Urothelium cell line (cell line): ENCODE data around the gene HMG20A.

Source experiments
- DNase-seq: peaks from one replicate; pipeline ENCODE4 v3.0.0; 2011; ENCODE audit warnings: low spot score, mixed read lengths
- FAIRE-seq: peaks from 2 replicates; lab custom pipeline; 2011; peaks lifted over from hg19 to GRCh38; lab: Jason Lieb, UNC

HMG20A gene

GRCh38 chr15:77514641-77515402, 94.1 kb downstream of the HMG20A start:
- FAIRE-seq (no peak), DNase-seq (no peak)

GRCh38 chr15:77515613-77516012, 94.9 kb downstream of the HMG20A start:
- DNase-seq (no peak), FAIRE-seq (no peak)

DNA sequence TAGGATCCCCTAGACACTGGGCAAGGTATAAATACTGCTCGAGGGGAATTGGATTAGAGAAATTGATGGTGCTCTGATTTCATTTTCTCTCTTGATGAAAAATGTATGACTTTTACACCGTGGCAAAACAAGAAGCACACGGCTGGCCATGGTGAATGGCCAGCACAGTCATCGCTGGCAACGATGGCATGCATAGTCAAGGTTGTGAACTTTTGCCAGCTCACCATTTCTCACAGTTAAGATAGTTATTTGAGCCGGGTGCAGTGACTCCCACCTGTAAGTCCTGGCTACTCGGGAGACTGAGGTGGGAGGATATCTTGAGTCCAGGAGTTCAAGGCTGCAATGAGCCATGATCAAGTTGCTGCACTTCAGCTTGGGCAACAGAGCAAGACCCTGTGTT, 95.4 kb downstream of the HMG20A start:
- FAIRE-seq: no peak
- no peak for DNase-seq

GRCh38 chr15:77516786-77517185, 96.1 kb downstream of the HMG20A start:
- FAIRE-seq: no peak
- DNase-seq: no peak

GRCh38 chr15:77517579-77517978, 96.9 kb downstream of the HMG20A start:
- FAIRE-seq (no peak), DNase-seq (no peak)

DNA sequence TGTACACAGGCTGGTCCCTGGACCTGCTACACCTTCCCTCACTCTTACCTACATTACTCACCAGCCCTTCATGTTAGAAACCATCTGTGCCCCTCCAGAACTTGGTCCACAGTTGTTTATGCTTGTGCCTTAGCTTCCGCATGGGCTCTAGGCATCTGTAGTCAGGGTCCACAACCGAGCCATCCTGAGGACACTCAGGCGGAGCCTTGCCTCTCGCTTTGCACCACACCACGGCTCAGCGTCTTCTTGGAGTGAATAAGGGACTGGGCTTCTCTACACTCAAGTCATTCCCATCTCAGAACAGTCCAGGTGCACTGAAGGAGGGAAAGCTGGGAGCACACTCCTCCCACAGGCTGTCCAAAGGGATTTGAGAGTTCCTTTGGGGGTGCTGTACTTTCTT, 97.8 kb downstream of the HMG20A start:
- DNase-seq (no peak), FAIRE-seq (no peak)

- no peak for DNase-seq
- no peak for FAIRE-seq
These were observed 98.9 kb downstream of the HMG20A start for GRCh38 chr15:77519540-77519939.

GRCh38 chr15:77521206-77521605, 100.5 kb downstream of the HMG20A start:
- DNase-seq (no peak), FAIRE-seq (no peak)

DNA sequence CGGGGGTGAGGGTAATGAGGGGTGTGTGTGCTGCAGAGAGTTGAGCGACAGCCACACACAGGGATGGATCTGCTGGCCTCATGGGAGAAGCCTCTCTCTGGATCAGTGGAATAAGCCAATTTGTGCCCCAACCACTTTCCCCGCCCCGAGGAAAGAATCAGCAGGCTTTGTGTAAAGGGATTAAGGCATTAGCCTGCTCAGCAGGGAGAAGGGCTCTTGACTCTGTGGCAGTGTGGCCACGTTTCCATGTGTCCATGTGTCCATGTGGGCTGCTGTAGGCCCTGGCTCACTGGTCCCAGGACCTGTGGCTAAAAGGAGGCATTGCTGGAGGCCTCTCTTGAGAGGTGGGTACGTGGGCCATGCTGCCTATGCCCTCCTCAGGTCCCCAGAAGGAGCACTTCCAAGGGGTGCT, 104.7 kb downstream of the HMG20A start:
- DNase-seq (no peak), FAIRE-seq (no peak)

- no peak for DNase-seq
- FAIRE-seq: no peak
These were observed 105.4 kb downstream of the HMG20A start for GRCh38 chr15:77525907-77526594.

- FAIRE-seq (no peak), DNase-seq (no peak)
These were observed 106.0 kb downstream of the HMG20A start for GRCh38 chr15:77526595-77527163.

GRCh38 chr15:77527164-77527778, 106.6 kb downstream of the HMG20A start:
- FAIRE-seq: no peak
- DNase-seq: peak; percentile 78

- no peak for FAIRE-seq
- DNase-seq: no peak
These were observed 107.1 kb downstream of the HMG20A start for GRCh38 chr15:77527831-77528231.

- DNase-seq (no peak), FAIRE-seq (no peak)
These were observed 107.7 kb downstream of the HMG20A start for GRCh38 chr15:77528290-77528967.

DNA sequence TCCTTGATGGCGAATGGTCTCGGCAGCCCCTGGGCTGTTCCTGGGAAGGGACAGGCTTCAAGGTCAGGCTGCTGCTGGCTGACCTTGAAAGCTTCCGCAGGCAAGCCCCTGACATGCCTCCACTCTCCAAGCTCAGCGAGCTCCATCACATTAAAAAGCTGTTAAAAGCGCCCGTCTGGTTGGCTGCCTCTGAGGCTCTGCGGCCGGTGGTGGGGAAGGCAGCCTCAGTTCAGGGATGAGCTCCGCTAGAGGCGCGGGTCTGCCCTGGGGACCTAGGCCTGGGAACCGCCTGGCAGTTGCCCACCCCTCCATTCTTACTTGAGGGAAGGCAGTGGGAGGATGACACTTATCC, 108.3 kb downstream of the HMG20A start:
- DNase-seq: no peak
- FAIRE-seq: no peak

GRCh38 chr15:77529394-77530159, 108.9 kb downstream of the HMG20A start:
- FAIRE-seq (no peak), DNase-seq (no peak)

- DNase-seq (no peak), FAIRE-seq (peak; percentile 23)
These were observed 109.9 kb downstream of the HMG20A start for GRCh38 chr15:77530576-77530975.

DNA sequence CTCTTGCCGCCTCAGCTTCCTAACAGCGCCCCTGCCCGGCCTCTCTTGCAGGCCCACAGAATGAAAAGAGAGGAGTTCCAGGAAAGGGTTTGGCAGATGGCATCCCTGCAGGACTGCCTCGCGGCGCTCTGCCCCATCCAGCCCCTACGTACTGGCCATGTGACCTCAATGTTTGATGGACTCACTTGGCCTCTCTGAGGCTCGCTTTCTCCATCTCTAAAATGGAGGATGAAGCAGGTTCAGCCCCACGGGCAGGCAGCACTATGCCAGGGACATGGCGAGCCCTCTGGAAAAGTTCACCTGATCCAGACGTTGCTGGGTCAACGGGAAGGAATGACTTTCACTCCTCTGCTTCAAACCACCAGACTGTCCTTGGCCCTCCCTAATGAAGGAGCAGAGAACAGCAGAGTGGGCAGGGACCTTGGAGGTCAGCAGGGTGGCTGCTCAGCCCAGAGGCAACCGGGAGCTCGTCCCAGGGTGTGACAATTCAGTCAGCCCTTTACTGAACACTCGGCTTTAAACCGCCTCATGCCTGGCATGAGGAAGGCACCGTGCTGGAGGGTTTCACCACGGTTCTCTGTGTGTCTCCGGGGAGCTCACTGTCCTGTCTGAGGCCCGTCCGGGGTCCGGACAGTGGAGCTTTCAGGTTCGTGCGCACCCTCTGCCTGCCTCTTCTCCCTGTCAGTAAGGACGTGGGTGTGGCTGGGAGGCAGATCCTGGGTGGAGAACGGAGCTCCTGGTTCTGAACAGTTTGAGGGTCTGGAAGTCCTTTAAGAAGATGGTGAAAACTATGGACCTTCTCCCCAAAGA, 110.7 kb downstream of the HMG20A start:
- DNase-seq: no peak
- FAIRE-seq: no peak

- no peak for DNase-seq
- FAIRE-seq: no peak
These were observed 111.5 kb downstream of the HMG20A start for GRCh38 chr15:77532067-77532710.
